HG02943 (cell line): ENCODE measurements around the gene ACSF3.
"Not testable (repeated sequence)": the region's sequence is repeated elsewhere in the genome, so short reads cannot be mapped to it uniquely, and the experiment has no call there.

Source experiments
- ATAC-seq: cut with Tn5 transposase; IDR thresholded peaks from one replicate; pipeline ENCODE4 v1.9.1; 2021; ENCODE audit warnings: mild to moderate bottlenecking, low read depth, moderate library complexity; ENCODE audit not compliant: unreplicated experiment

The ACSF3 gene

GRCh38 chr16:89155851-89156739, 62.4 kb downstream of the ACSF3 start:
- ATAC-seq = no peak

- ATAC-seq = no peak
Measured at GRCh38 chr16:89156740-89157645, 63.3 kb downstream of the ACSF3 start.

GRCh38 chr16:89157778-89158177, 64.1 kb downstream of the ACSF3 start:
- no peak for ATAC-seq

- no peak for ATAC-seq
Measured at GRCh38 chr16:89159066-89159849, 65.6 kb downstream of the ACSF3 start.

GRCh38 chr16:89159850-89160354, 66.2 kb downstream of the ACSF3 start:
- ATAC-seq = no peak

DNA sequence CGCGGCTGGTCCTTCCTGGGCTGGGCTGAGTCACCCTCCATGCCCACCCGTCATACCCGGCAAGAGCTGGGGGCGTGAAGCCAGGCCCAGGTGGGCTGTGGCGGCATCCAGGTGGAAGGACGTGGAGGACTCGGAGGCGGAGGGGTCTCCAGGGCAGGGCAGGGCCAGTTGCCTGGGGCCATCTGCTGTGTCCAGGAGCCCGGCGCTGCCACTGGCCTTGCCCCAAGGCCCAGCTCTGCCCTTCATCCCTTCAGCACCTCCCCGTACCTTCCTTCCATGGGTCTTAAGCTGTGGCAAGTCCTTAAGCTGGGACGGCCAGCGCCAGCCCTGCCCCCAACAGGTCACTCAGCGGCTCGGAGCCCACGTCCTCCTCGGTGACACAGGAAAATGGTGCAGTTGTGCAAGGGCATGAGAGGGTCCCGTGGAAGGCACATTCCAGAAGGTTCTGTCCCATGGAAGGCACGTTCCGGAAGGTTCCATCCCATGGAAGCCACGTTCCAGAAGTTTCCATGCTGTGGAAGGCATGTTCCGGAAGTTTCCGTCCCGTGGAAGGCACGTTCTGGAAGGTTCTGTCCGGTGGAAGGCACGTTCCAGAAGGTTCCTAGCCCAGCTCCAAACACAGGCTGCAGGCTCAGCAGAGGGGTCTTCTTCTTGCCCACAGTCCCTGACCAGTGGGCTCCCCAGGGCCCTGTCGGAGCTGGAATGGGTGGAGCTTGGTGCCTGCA, 67.5 kb downstream of the ACSF3 start:
- ATAC-seq = no peak

GRCh38 chr16:89161763-89162713, 68.4 kb downstream of the ACSF3 start:
- ATAC-seq = no peak

- no peak for ATAC-seq
Measured at GRCh38 chr16:89163297-89163696, 69.6 kb downstream of the ACSF3 start.

- ATAC-seq = no peak
Measured at GRCh38 chr16:89164436-89164835, 70.8 kb downstream of the ACSF3 start.

GRCh38 chr16:89164847-89165680, 71.4 kb downstream of the ACSF3 start:
- no peak for ATAC-seq

- ATAC-seq = not testable (repeated sequence)
Measured at GRCh38 chr16:89165681-89165979, 72.0 kb downstream of the ACSF3 start.

- ATAC-seq = no peak
Measured at GRCh38 chr16:89166696-89167424, 73.2 kb downstream of the ACSF3 start.

DNA sequence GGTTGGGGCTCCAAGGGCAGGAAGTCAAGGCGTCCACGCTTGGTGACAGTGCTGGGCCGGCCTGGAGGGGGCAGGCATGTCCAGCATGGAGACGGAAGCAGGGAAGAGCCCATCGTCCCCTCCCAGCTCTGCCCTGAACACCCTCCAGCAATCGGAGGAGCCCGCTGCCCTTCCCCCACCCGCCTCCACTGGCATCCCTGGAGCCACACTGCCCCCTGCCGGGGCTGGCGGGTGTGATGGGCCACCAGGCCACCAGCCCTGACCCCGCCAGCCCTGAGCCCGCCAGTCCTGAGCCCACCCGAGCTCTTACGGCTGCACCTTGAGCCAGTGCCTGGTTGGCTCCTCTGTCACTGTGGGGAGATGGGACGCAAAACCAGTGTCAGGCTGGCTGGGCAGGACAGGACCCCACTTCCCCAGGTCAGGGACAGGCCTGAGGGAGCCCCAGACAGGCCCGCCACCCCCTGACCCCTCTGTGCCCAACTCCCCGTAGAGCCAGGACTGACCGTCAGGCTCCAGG, 73.8 kb downstream of the ACSF3 start:
- no peak for ATAC-seq

DNA sequence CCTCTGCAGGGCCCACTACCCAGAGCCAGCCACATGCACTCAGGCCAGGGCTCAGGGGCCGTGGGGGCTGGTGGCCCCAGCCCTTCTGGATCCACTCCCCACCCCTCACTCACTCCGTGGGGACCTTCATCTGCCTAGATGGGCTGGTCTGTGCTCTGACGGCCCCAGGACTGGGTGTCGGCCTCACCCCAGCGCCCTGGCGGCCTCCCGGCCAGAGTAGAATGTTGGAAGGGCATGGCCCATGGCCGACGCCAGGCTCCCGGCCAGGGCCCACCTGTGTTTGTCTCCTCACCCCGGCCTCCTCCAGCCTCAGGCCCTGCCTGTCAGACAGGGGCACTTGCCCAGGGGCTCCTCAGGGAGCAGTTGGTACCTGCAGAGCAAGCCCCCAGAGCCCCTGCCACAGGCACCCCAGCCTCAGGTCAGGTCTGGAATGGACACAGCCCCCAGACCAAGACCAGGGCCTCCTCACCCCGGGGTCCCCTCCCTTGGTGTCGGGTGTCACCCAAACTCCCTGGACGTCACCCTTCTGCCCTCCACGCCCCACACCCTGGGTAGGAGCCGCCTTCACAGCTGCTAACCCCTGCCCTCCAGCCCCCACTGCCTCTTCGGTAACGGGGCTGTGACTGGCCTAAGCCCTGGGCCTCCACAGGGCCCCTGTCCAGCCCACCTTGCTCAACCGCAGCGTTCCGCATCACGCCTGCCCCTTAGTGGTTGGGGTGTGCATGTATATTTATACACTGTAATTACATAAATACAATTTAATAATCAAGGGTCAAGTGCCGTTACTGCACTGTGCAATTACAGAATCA, 74.9 kb downstream of the ACSF3 start:
- ATAC-seq = no peak

GRCh38 chr16:89169778-89170177, 76.1 kb downstream of the ACSF3 start:
- no peak for ATAC-seq
